ENCODE measurements around the gene PPP1R1B.

Gene PPP1R1B

GRCh38 chr17:39600997-39601597 is 25.7 kb upstream of the PPP1R1B start:
- DNase-seq: no peak

- DNase-seq: no peak
These were observed 24.8 kb upstream of the PPP1R1B start for GRCh38 chr17:39601758-39602532.

- no peak for DNase-seq
These were observed 24.0 kb upstream of the PPP1R1B start for GRCh38 chr17:39602533-39603303.

GRCh38 chr17:39603304-39604016 is 23.3 kb upstream of the PPP1R1B start:
- no peak for DNase-seq

GRCh38 chr17:39604911-39605491 is 21.8 kb upstream of the PPP1R1B start:
- DNase-seq: no peak

GRCh38 chr17:39605492-39606433 is 21.0 kb upstream of the PPP1R1B start:
- DNase-seq: no peak

- DNase-seq: no peak
These were observed 20.2 kb upstream of the PPP1R1B start for GRCh38 chr17:39606434-39607056.

- DNase-seq: no peak
These were observed 19.5 kb upstream of the PPP1R1B start for GRCh38 chr17:39607057-39607850.

GRCh38 chr17:39607851-39608130 is 19.0 kb upstream of the PPP1R1B start, which contains the start of gene NEUROD2:
Gene NEUROD2, minus strand, starts transcription at chr17:39607920. Its CDS starts 1,321 bp downstream, at chr17:39606599.
- DNase-seq: no peak

GRCh38 chr17:39608142-39608981 is 18.4 kb upstream of the PPP1R1B start:
- DNase-seq: no peak

- no peak for DNase-seq
These were observed 17.2 kb upstream of the PPP1R1B start for GRCh38 chr17:39609416-39610025.

- no peak for DNase-seq
These were observed 15.2 kb upstream of the PPP1R1B start for GRCh38 chr17:39611401-39612112.

- DNase-seq: no peak
These were observed 14.4 kb upstream of the PPP1R1B start for GRCh38 chr17:39612291-39612894.

GRCh38 chr17:39612935-39613464 is 13.8 kb upstream of the PPP1R1B start:
- DNase-seq: no peak

GRCh38 chr17:39614545-39615157 is 12.1 kb upstream of the PPP1R1B start:
- no peak for DNase-seq

- DNase-seq: no peak
These were observed 11.3 kb upstream of the PPP1R1B start for GRCh38 chr17:39615434-39615833.

- DNase-seq: no peak
These were observed 9.7 kb upstream of the PPP1R1B start for GRCh38 chr17:39617100-39617445.

Measured in stimulated activated naive CD4-positive, alpha-beta T cell treated with Interleukin-2 at 50 U/mL for 16 hours (primary cell).